CD4-positive, CD25-positive, alpha-beta regulatory T cell (primary cell): ENCODE data around the gene GNL2. TPM values are rescaled to one million over a fixed set of nuclear protein-coding genes. Genes with fewer than 3 reads are reported as not detected.

ENCODE experiments used
- ATAC-seq, 2 donors: fragments of 150-1000 bp; cut with Tn5 transposase; one replicate each; pipeline ENCODE4 v1.10.0; 2021; ENCODE audit warnings: low read depth in 2 of 2, moderate number of reproducible peaks in 2 of 2, moderate library complexity in 1 of 2
- DNase-seq, 3 donors: peaks; one replicate each; pipeline versions ENCODE4 v3.0.0 to v3.0.0-alpha.2; 2012 to 2022; ENCODE audit warnings: mixed read lengths in 1 of 3
- H3K27ac ChIP-seq: one replicate; pipeline ENCODE4 v1.7.0; 2013; ENCODE audit warnings: mild to moderate bottlenecking, low read length; ENCODE audit not compliant: insufficient read depth, poor library complexity, severe bottlenecking
- H3K27me3 ChIP-seq: one replicate; pipeline ENCODE4 v1.7.0; 2013; ENCODE audit warnings: low read length; ENCODE audit not compliant: control insufficient read depth, insufficient read depth
- H3K36me3 ChIP-seq: one replicate; pipeline ENCODE4 v1.7.0; 2013; ENCODE audit warnings: mild to moderate bottlenecking, low read length, moderate library complexity; ENCODE audit not compliant: control insufficient read depth, insufficient read depth
- H3K4me1 ChIP-seq: 2 replicates; pipeline ENCODE4 v1.7.0; 2013; ENCODE audit warnings: mild to moderate bottlenecking, low read length; ENCODE audit not compliant: insufficient read depth, control insufficient read depth, poor library complexity, severe bottlenecking
- H3K4me3 ChIP-seq: one replicate; pipeline ENCODE4 v1.7.0; 2013; ENCODE audit warnings: low read depth, mild to moderate bottlenecking, low read length, moderate library complexity
- H3K9me3 ChIP-seq, 2 experiments: 1 replicate in 1 of 2; 2 replicates in 1 of 2; pipeline ENCODE4 v1.7.0; 2013; ENCODE audit warnings: low read length in 2 of 2, mild to moderate bottlenecking in 1 of 2, moderate library complexity in 1 of 2; ENCODE audit not compliant: control insufficient read depth in 2 of 2
- H3K27ac Mint-ChIP-seq, 3 donors: one replicate each; pipeline ENCODE4 v1.8.0; 2020 to 2022; ENCODE audit warnings: mild to moderate bottlenecking in 3 of 3, mixed read lengths in 3 of 3, moderate library complexity in 2 of 3
- H3K27me3 Mint-ChIP-seq: one replicate; pipeline ENCODE4 v1.8.0; 2022; ENCODE audit warnings: mild to moderate bottlenecking, mixed read lengths
- H3K36me3 Mint-ChIP-seq: one replicate; pipeline ENCODE4 v1.8.0; 2020; ENCODE audit warnings: mixed read lengths
- H3K4me1 Mint-ChIP-seq, 4 donors: one replicate each; pipeline ENCODE4 v1.8.0; 2020 to 2022; ENCODE audit warnings: mixed read lengths in 4 of 4, mild to moderate bottlenecking in 1 of 4
- H3K4me3 Mint-ChIP-seq, 4 donors: one replicate each; pipeline ENCODE4 v1.8.0; 2020 to 2022; ENCODE audit warnings: mild to moderate bottlenecking in 4 of 4, mixed read lengths in 4 of 4, moderate library complexity in 3 of 4
- H3K9me3 Mint-ChIP-seq, 7 donors: one replicate each; pipeline ENCODE4 v1.8.0; 2020 to 2022; ENCODE audit warnings: mixed read lengths in 7 of 7, mild to moderate bottlenecking in 3 of 7, moderate library complexity in 2 of 7
- polyA plus RNA-seq, 4 donors: library from polyadenylated mRNA; unstranded; fragments of 300-500 nt; fragmentation: Illumina TruSeq; gene quantifications; one replicate each; pipeline ENCODE4 v1.2.3, GENCODE V29; 2021
- total RNA-seq: library from RNA; stranded (reverse); gene quantifications from one replicate; pipeline ENCODE4 v1.2.3, GENCODE V29; 2022

GNL2 gene
- total and polyA plus RNA-seq, 5 donors from 2014 or later = 37.3 to 58.9 (median 44.5) TPM

- H3K4me1 ChIP-seq = no peaks in the 10 kb centered on the region
- Mint-ChIP-seq H3K36me3 (no peaks in the 10 kb centered on the region), H3K27ac (no peak overlapping the region), H3K4me1 (no peaks in the 10 kb centered on the region), H3K9me3 (no peaks in the 10 kb centered on the region), H3K4me3 (no peak overlapping the region), H3K27me3 (peaks cover 36% of the 10 kb centered on the region)
- H3K27me3 ChIP-seq = peaks cover 6% of the 10 kb centered on the region
- ATAC-seq (no peak), DNase-seq (no peak)
- H3K36me3 ChIP-seq = no peaks in the 10 kb centered on the region
- H3K9me3 ChIP-seq = no peaks in the 10 kb centered on the region
- H3K4me3 ChIP-seq = no peak overlapping the region
- H3K27ac ChIP-seq = no peak overlapping the region
Measured at GRCh38 chr1:37621326-37621870, 25.7 kb upstream of the GNL2 start.

GRCh38 chr1:37620707-37621106 lies 25.0 kb upstream of the GNL2 start:
- no peaks in the 10 kb centered on the region for H3K4me1 ChIP-seq
- H3K4me3 ChIP-seq = no peak overlapping the region
- no peaks in the 10 kb centered on the region for H3K4me1 Mint-ChIP-seq
- peaks cover 6% of the 10 kb centered on the region for H3K27me3 ChIP-seq
- no peak for DNase-seq
- ATAC-seq = no peak
- H3K9me3 ChIP-seq = no peaks in the 10 kb centered on the region
- no peak overlapping the region for H3K27ac Mint-ChIP-seq
- no peaks in the 10 kb centered on the region for H3K9me3 Mint-ChIP-seq
- no peaks in the 10 kb centered on the region for H3K36me3 ChIP-seq
- no peak overlapping the region for H3K27ac ChIP-seq
- H3K4me3 Mint-ChIP-seq = no peak overlapping the region
- H3K27me3 Mint-ChIP-seq = peaks cover 35% of the 10 kb centered on the region
- no peaks in the 10 kb centered on the region for H3K36me3 Mint-ChIP-seq

- DNase-seq (no peak), ATAC-seq (no peak)
- Mint-ChIP-seq H3K27ac (no peak overlapping the region), H3K9me3 (no peaks in the 10 kb centered on the region), H3K27me3 (peaks cover 29% of the 10 kb centered on the region), H3K4me3 (no peak overlapping the region), H3K36me3 (no peaks in the 10 kb centered on the region), H3K4me1 (no peaks in the 10 kb centered on the region)
- no peaks in the 10 kb centered on the region for H3K36me3 ChIP-seq
- H3K9me3 ChIP-seq = no peaks in the 10 kb centered on the region
- H3K27me3 ChIP-seq = peaks cover 6% of the 10 kb centered on the region
- H3K4me3 ChIP-seq = no peak overlapping the region
- H3K27ac ChIP-seq = no peak overlapping the region
- no peaks in the 10 kb centered on the region for H3K4me1 ChIP-seq
Measured at GRCh38 chr1:37616330-37616729, 20.6 kb upstream of the GNL2 start.

GRCh38 chr1:37614105-37614504 lies 18.4 kb upstream of the GNL2 start:
- no peak overlapping the region for H3K4me3 Mint-ChIP-seq
- DNase-seq (no peak), ATAC-seq (no peak)
- no peaks in the 10 kb centered on the region for H3K36me3 ChIP-seq
- no peaks in the 10 kb centered on the region for H3K9me3 Mint-ChIP-seq
- no peaks in the 10 kb centered on the region for H3K36me3 Mint-ChIP-seq
- H3K4me1 ChIP-seq = no peaks in the 10 kb centered on the region
- no peaks in the 10 kb centered on the region for H3K4me1 Mint-ChIP-seq
- no peak overlapping the region for H3K27ac ChIP-seq
- H3K27me3 ChIP-seq = peaks cover 6% of the 10 kb centered on the region
- H3K27ac Mint-ChIP-seq = no peak overlapping the region
- no peaks in the 10 kb centered on the region for H3K9me3 ChIP-seq
- no peak overlapping the region for H3K4me3 ChIP-seq
- H3K27me3 Mint-ChIP-seq = peaks cover 27% of the 10 kb centered on the region

- H3K27ac Mint-ChIP-seq = no peak overlapping the region
- no peaks in the 10 kb centered on the region for H3K4me1 Mint-ChIP-seq
- no peak overlapping the region for H3K27ac ChIP-seq
- no peak for ATAC-seq
- peaks cover 11% of the 10 kb centered on the region for H3K27me3 Mint-ChIP-seq
- no peak overlapping the region for H3K4me3 Mint-ChIP-seq
- H3K4me3 ChIP-seq = no peak overlapping the region
- DNase-seq = no peak
- H3K27me3 ChIP-seq = peaks cover 4% of the 10 kb centered on the region
- H3K9me3 Mint-ChIP-seq = no peaks in the 10 kb centered on the region
- no peaks in the 10 kb centered on the region for H3K36me3 Mint-ChIP-seq
- H3K9me3 ChIP-seq = no peaks in the 10 kb centered on the region
- no peaks in the 10 kb centered on the region for H3K36me3 ChIP-seq
- H3K4me1 ChIP-seq = no peaks in the 10 kb centered on the region
Measured at GRCh38 chr1:37612186-37612585, 16.4 kb upstream of the GNL2 start.

- no peaks in the 10 kb centered on the region for H3K36me3 Mint-ChIP-seq
- Histone ChIP-seq H3K27me3 (peaks cover 4% of the 10 kb centered on the region), H3K9me3 (no peaks in the 10 kb centered on the region), H3K4me1 (no peaks in the 10 kb centered on the region), H3K4me3 (no peak overlapping the region), H3K36me3 (no peaks in the 10 kb centered on the region), H3K27ac (no peak overlapping the region)
- H3K27me3 Mint-ChIP-seq = peaks cover 4% of the 10 kb centered on the region
- ATAC-seq (no peak), DNase-seq (no peak)
- H3K27ac Mint-ChIP-seq = no peak overlapping the region
- no peak overlapping the region for H3K4me3 Mint-ChIP-seq
- no peaks in the 10 kb centered on the region for H3K4me1 Mint-ChIP-seq
- no peaks in the 10 kb centered on the region for H3K9me3 Mint-ChIP-seq
Measured at GRCh38 chr1:37609994-37610393, 14.3 kb upstream of the GNL2 start.

- no peaks in the 10 kb centered on the region for H3K36me3 Mint-ChIP-seq
- ATAC-seq = no peak
- DNase-seq = no peak
- H3K9me3 Mint-ChIP-seq = peaks cover 0 to 3% (median 0%) of the 10 kb centered on the region in 7 donors
- no peak overlapping the region for H3K4me3 Mint-ChIP-seq
- Histone ChIP-seq H3K36me3 (no peaks in the 10 kb centered on the region), H3K4me3 (no peak overlapping the region), H3K27ac (no peak overlapping the region), H3K4me1 (no peaks in the 10 kb centered on the region), H3K27me3 (peaks cover 2% of the 10 kb centered on the region), H3K9me3 (no peaks in the 10 kb centered on the region)
- peaks cover 4% of the 10 kb centered on the region for H3K27me3 Mint-ChIP-seq
- no peaks in the 10 kb centered on the region for H3K4me1 Mint-ChIP-seq
- no peak overlapping the region for H3K27ac Mint-ChIP-seq
Measured at GRCh38 chr1:37609002-37609401, 13.3 kb upstream of the GNL2 start.

- peaks cover 15% of the 10 kb centered on the region for H3K27me3 Mint-ChIP-seq
- peaks cover 5% of the 10 kb centered on the region for H3K27me3 ChIP-seq
- H3K4me3 ChIP-seq = no peak overlapping the region
- no peak overlapping the region for H3K27ac ChIP-seq
- no peak overlapping the region for H3K4me3 Mint-ChIP-seq
- H3K4me1 Mint-ChIP-seq = peaks cover 0 to 5% (median 0%) of the 10 kb centered on the region in 4 donors
- H3K36me3 Mint-ChIP-seq = no peaks in the 10 kb centered on the region
- DNase-seq = no peak
- H3K4me1 ChIP-seq = no peaks in the 10 kb centered on the region
- no peaks in the 10 kb centered on the region for H3K9me3 ChIP-seq
- ATAC-seq = no peak
- no peaks in the 10 kb centered on the region for H3K36me3 ChIP-seq
- H3K27ac Mint-ChIP-seq = no peak overlapping the region
- H3K9me3 Mint-ChIP-seq = peaks cover 0 to 3% (median 0%) of the 10 kb centered on the region in 7 donors
Measured at GRCh38 chr1:37606481-37607263, 10.9 kb upstream of the GNL2 start.
